GM21529 (cell line): ENCODE results near the gene NPM3.

Experiments used
- ATAC-seq: cut with Tn5 transposase; IDR thresholded peaks from one replicate; pipeline ENCODE4 v1.9.1; 2021; ENCODE audit not compliant: unreplicated experiment

Gene NPM3

GRCh38 chr10:101775273-101776160 is 7.7 kb downstream of the NPM3 start, which contains the start of gene FGF8:
Gene FGF8 (minus strand): TSS chr10:101776114. CDS start chr10:101775900, 214 bp downstream.
- no peak for ATAC-seq

GRCh38 chr10:101774589-101775272 is 8.5 kb downstream of the NPM3 start:
- ATAC-seq, result no peak

- ATAC-seq, result no peak
These were observed 9.2 kb downstream of the NPM3 start for GRCh38 chr10:101773923-101774588.

GRCh38 chr10:101772895-101773761 is 10.1 kb downstream of the NPM3 start:
- ATAC-seq, result no peak

GRCh38 chr10:101772017-101772894 is 11.0 kb downstream of the NPM3 start:
- no peak for ATAC-seq

- no peak for ATAC-seq
These were observed 11.9 kb downstream of the NPM3 start for GRCh38 chr10:101771380-101771779.

GRCh38 chr10:101770331-101771215 is 12.7 kb downstream of the NPM3 start:
- no peak for ATAC-seq

- no peak for ATAC-seq
These were observed 13.6 kb downstream of the NPM3 start for GRCh38 chr10:101769541-101770180.

- no peak for ATAC-seq
These were observed 14.5 kb downstream of the NPM3 start for GRCh38 chr10:101768791-101769170.

- no peak for ATAC-seq
These were observed 15.1 kb downstream of the NPM3 start for GRCh38 chr10:101767966-101768790.

- ATAC-seq, result no peak
These were observed 15.7 kb downstream of the NPM3 start for GRCh38 chr10:101767600-101767945.

GRCh38 chr10:101766753-101767599 is 16.3 kb downstream of the NPM3 start:
- ATAC-seq, result no peak

GRCh38 chr10:101766306-101766705 is 16.9 kb downstream of the NPM3 start:
- ATAC-seq, result no peak

GRCh38 chr10:101763141-101763846 is 20.0 kb downstream of the NPM3 start:
- ATAC-seq, result no peak

GRCh38 chr10:101762736-101763135 is 20.5 kb downstream of the NPM3 start:
- ATAC-seq, result no peak

GRCh38 chr10:101761226-101761625 is 22.0 kb downstream of the NPM3 start:
- ATAC-seq, result no peak
